MM.1S (cell line): ENCODE measurements around the gene QRICH1.

Experiments
- DNase-seq: peaks from one replicate; pipeline ENCODE4 v3.0.0-alpha.2; 2015
- H2AFZ ChIP-seq: fragments of 300-600 bp; sonication (generic); 2 replicates; pipeline ENCODE4 v1.6.0; 2016; ENCODE audit warnings: antibody characterized with exemption, low read length
- H3F3A ChIP-seq: fragments of 300-600 bp; sonication (generic); 2 replicates; pipeline ENCODE4 v1.6.1; 2016; ENCODE audit warnings: mild to moderate bottlenecking, antibody characterized with exemption, low read length, moderate library complexity, mixed read lengths; ENCODE audit not compliant: insufficient read depth
- H3K27ac ChIP-seq: fragments of 300-600 bp; sonication (generic); 2 replicates; pipeline ENCODE4 v1.5.1; 2016; ENCODE audit warnings: mild to moderate bottlenecking, low read length
- H3K27me3 ChIP-seq: fragments of 300-600 bp; sonication (generic); replicated peaks from 2 replicates; pipeline ENCODE4 v1.6.0; 2016; ENCODE audit warnings: low read length; ENCODE audit not compliant: insufficient read depth
- H3K36me3 ChIP-seq: fragments of 300-600 bp; sonication (generic); replicated peaks from 2 replicates; pipeline ENCODE4 v1.6.1; 2016; ENCODE audit warnings: mild to moderate bottlenecking, low read length, mixed read lengths; ENCODE audit not compliant: insufficient read depth
- H3K4me1 ChIP-seq: fragments of 300-600 bp; sonication (generic); 2 replicates; pipeline ENCODE4 v1.6.1; 2016; ENCODE audit warnings: low read length, mixed read lengths
- H3K4me2 ChIP-seq: fragments of 300-600 bp; sonication (generic); 2 replicates; pipeline ENCODE4 v1.6.0; 2016; ENCODE audit warnings: low read depth, low read length
- H3K4me3 ChIP-seq: fragments of 300-600 bp; sonication (generic); 2 replicates; pipeline ENCODE4 v1.5.1; 2016; ENCODE audit warnings: low read length, mixed read lengths
- H3K79me2 ChIP-seq: fragments of 300-600 bp; sonication (generic); 2 replicates; pipeline ENCODE4 v1.6.1; 2016; ENCODE audit warnings: mixed run types, low read length, mixed read lengths
- H3K9ac ChIP-seq: fragments of 300-600 bp; sonication (generic); 2 replicates; pipeline ENCODE4 v1.6.1; 2016; ENCODE audit warnings: low read length, mixed read lengths
- H3K9me2 ChIP-seq: fragments of 300-600 bp; sonication (generic); replicated peaks from 2 replicates; pipeline ENCODE4 v1.6.1; 2016; ENCODE audit warnings: mild to moderate bottlenecking, low read length, mixed read lengths; ENCODE audit not compliant: insufficient read depth
- H3K9me3 ChIP-seq: fragments of 300-600 bp; sonication (generic); replicated peaks from 2 replicates; pipeline ENCODE4 v1.6.1; 2016; ENCODE audit warnings: mild to moderate bottlenecking, low read length, mixed read lengths; ENCODE audit not compliant: insufficient read depth
- H4K20me1 ChIP-seq: fragments of 300-600 bp; sonication (generic); 2 replicates; pipeline ENCODE4 v1.6.1; 2016; ENCODE audit warnings: mild to moderate bottlenecking, low read length, moderate library complexity, mixed read lengths; ENCODE audit not compliant: insufficient read depth
- CTCF ChIP-seq: fragments of 300-600 bp; sonication (generic); IDR thresholded peaks from 2 replicates; pipeline ENCODE4 v1.5.1; 2016; ENCODE audit warnings: antibody characterized with exemption, low read length, mixed read lengths
- EZH2 ChIP-seq: fragments of 300-600 bp; sonication (generic); optimal IDR thresholded peaks from 2 replicates; pipeline ENCODE3; 2017; ENCODE audit warnings: low read depth, mild to moderate bottlenecking, antibody characterized with exemption, low read length, mixed read lengths
- EZH2phosphoT487 ChIP-seq: fragments of 300-600 bp; sonication (generic); IDR thresholded peaks from 2 replicates; pipeline ENCODE4 v1.6.1; 2018; ENCODE audit warnings: antibody characterized with exemption, low read length

The QRICH1 gene

DNA sequence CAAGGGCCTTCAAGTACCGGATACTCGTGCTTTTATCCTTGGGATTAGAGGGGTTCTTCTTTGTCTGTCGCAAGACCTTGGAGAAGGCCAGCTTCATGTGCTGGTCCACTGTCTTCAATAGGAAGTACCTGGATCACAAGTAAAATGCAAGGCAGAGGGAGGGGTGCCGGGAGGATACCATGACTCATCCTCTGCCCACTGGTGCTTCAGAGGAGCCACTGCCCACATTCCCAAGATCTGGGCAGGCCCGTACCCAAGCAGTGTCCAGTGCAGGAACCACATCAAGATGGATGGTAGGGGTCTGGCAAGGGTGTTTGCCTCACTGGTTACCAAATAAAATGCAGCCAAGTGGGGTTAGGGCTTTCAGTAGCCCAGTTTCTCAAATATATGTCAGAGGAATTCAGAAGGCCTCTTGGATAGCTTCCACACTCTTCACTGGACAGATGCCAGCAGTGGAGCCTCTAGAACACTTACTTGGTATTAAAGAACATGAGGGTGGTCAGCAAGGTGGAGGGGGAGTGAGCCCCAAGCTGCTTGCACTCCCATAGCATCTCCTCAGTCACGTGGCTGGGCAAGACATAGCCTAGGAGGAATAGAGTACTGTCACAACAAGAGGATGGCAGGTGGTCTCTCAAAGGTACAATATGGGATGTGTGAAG is 61.1 kb downstream of the QRICH1 start:
- H3K9ac ChIP-seq, result no peak overlapping the region
- H3K4me1 ChIP-seq, result peaks cover 6% of the 10 kb centered on the region
- no peak overlapping the region for H2AFZ ChIP-seq
- H3K9me2 ChIP-seq, result no peaks in the 10 kb centered on the region
- H3K27ac ChIP-seq, result no peak overlapping the region
- no peaks in the 10 kb centered on the region for H3K27me3 ChIP-seq
- peaks cover 14% of the 10 kb centered on the region for H3K79me2 ChIP-seq
- TF ChIP-seq EZH2 (no peak), EZH2phosphoT487 (no peak), CTCF (no peak)
- H3K9me3 ChIP-seq, result no peaks in the 10 kb centered on the region
- H3F3A ChIP-seq, result peaks cover 17% of the 10 kb centered on the region
- no peak for DNase-seq
- H3K4me3 ChIP-seq, result no peak overlapping the region
- peaks cover 9% of the 10 kb centered on the region; the same call in 1 of the 2 replicates for H3K36me3 ChIP-seq
- no peak overlapping the region for H3K4me2 ChIP-seq
- H4K20me1 ChIP-seq, result no peaks in the 10 kb centered on the region

GRCh38 chr3:49030321-49030720 is 63.5 kb downstream of the QRICH1 start:
- Histone ChIP-seq H3K9me2 (no peaks in the 10 kb centered on the region), H3K9me3 (no peaks in the 10 kb centered on the region), H3K4me1 (peaks cover 28% of the 10 kb centered on the region), H4K20me1 (no peaks in the 10 kb centered on the region), H3K27me3 (no peaks in the 10 kb centered on the region), H3K36me3 (peaks cover 9% of the 10 kb centered on the region; the same call in 1 of the 2 replicates), H3F3A (peaks cover 37% of the 10 kb centered on the region), H3K4me2 (no peak overlapping the region), H3K9ac (no peak overlapping the region), H3K79me2 (peaks cover 38% of the 10 kb centered on the region), H3K4me3 (no peak overlapping the region), H2AFZ (no peak overlapping the region), H3K27ac (no peak overlapping the region)
- no peak for DNase-seq
- TF ChIP-seq EZH2, result no peak
- TF ChIP-seq EZH2phosphoT487, result no peak
- TF ChIP-seq CTCF, result no peak

- no peaks in the 10 kb centered on the region for H4K20me1 ChIP-seq
- H3F3A ChIP-seq, result peaks cover 37% of the 10 kb centered on the region
- H3K9me2 ChIP-seq, result no peaks in the 10 kb centered on the region
- H3K27me3 ChIP-seq, result no peaks in the 10 kb centered on the region
- H3K79me2 ChIP-seq, result peaks cover 46% of the 10 kb centered on the region
- TF ChIP-seq EZH2 (no peak), CTCF (no peak), EZH2phosphoT487 (no peak)
- H3K36me3 ChIP-seq, result peaks cover 7% of the 10 kb centered on the region; the same call in 1 of the 2 replicates
- peak overlapping the region; percentile 61; the same call in 1 of the 2 replicates for H3K27ac ChIP-seq
- no peaks in the 10 kb centered on the region for H3K9me3 ChIP-seq
- H3K4me3 ChIP-seq, result 0 out of 2 replicates have a peak overlapping the region, but pooled peaks have one; percentile 84
- H3K4me1 ChIP-seq, result peaks cover 36% of the 10 kb centered on the region
- H2AFZ ChIP-seq, result peak overlapping the region; percentile 21; the same call in 1 of the 2 replicates
- H3K9ac ChIP-seq, result peak overlapping the region; percentile 97; the same call in 1 of the 2 replicates
- peak overlapping the region; percentile 95; the same call in 1 of the 2 replicates for H3K4me2 ChIP-seq
- no peak for DNase-seq
Observed at GRCh38 chr3:49029563-49029884, 64.3 kb downstream of the QRICH1 start.
